Keratinocyte (primary cell): ENCODE measurements around the gene CADM2. TPM values are rescaled to one million over a fixed set of nuclear protein-coding genes. Genes with fewer than 3 reads are reported as not detected.

ENCODE experiments used
- DNase-seq: peaks from one replicate; pipeline ENCODE4 v3.0.0-alpha.2; 2011; ENCODE audit warnings: low read depth, missing footprints, low spot score
- FAIRE-seq: peaks from 2 replicates; lab custom pipeline; 2011; peaks lifted over from hg19 to GRCh38; lab: Jason Lieb, UNC
- H2AFZ ChIP-seq: 2 replicates; pipeline ENCODE4 v1.6.0; 2012; ENCODE audit warnings: low read length, control low read depth, inconsistent platforms; ENCODE audit not compliant: control insufficient read depth
- H3K27ac ChIP-seq: 2 replicates; pipeline ENCODE4 v1.5.1; 2011; ENCODE audit warnings: low read length; ENCODE audit not compliant: control insufficient read depth, insufficient read depth
- H3K27me3 ChIP-seq: 3 replicates; pipeline ENCODE4 v1.6.0; 2011; ENCODE audit warnings: low read length; ENCODE audit not compliant: control insufficient read depth, insufficient read depth; ENCODE audit errors: extremely low read depth
- H3K36me3 ChIP-seq, 2 experiments: 2 replicates in 1 of 2; 3 replicates in 1 of 2; pipeline ENCODE4 v1.5.1; 2011; ENCODE audit warnings: low read length in 2 of 2, mild to moderate bottlenecking in 1 of 2; ENCODE audit not compliant: control insufficient read depth in 2 of 2, insufficient read depth in 2 of 2; ENCODE audit errors: extremely low read depth in 1 of 2
- H3K4me1 ChIP-seq: 3 replicates; pipeline ENCODE4 v1.5.1; 2011; ENCODE audit warnings: low read length; ENCODE audit not compliant: control insufficient read depth, insufficient read depth; ENCODE audit errors: extremely low read depth
- H3K4me2 ChIP-seq: 3 replicates; pipeline ENCODE4 v1.6.0; 2011; ENCODE audit warnings: low read depth, low read length; ENCODE audit not compliant: control insufficient read depth, insufficient read depth; ENCODE audit errors: extremely low read depth
- H3K4me3 ChIP-seq, 3 experiments: fragments of 200-600 bp in 1 of 3; sonication (generic) in 1 of 3; 2 replicates in 2 of 3; 3 replicates in 1 of 3; pipeline ENCODE4 v1.5.1; 2011 to 2016; ENCODE audit warnings: low read length in 3 of 3, mild to moderate bottlenecking in 3 of 3, control low read depth in 2 of 3, inconsistent platforms in 1 of 3, low read depth in 1 of 3, mixed read lengths in 1 of 3, mixed run types in 1 of 3, moderate library complexity in 1 of 3; ENCODE audit not compliant: control insufficient read depth in 2 of 3, insufficient read depth in 2 of 3; ENCODE audit errors: extremely low read depth in 1 of 3
- H3K79me2 ChIP-seq: 2 replicates; pipeline ENCODE4 v1.6.0; 2012; ENCODE audit warnings: low read length; ENCODE audit not compliant: control insufficient read depth, insufficient read depth
- H3K9ac ChIP-seq: 3 replicates; pipeline ENCODE4 v1.6.0; 2011; ENCODE audit warnings: low read length; ENCODE audit not compliant: control insufficient read depth, insufficient read depth; ENCODE audit errors: extremely low read depth
- H3K9me1 ChIP-seq: 3 replicates; pipeline ENCODE4 v1.6.0; 2011; ENCODE audit warnings: low read length; ENCODE audit not compliant: control insufficient read depth, insufficient read depth; ENCODE audit errors: extremely low read depth
- H3K9me3 ChIP-seq: 2 replicates; pipeline ENCODE4 v1.5.1; 2012; ENCODE audit warnings: low read depth, low read length; ENCODE audit not compliant: control insufficient read depth
- H4K20me1 ChIP-seq: 3 replicates; pipeline ENCODE4 v1.6.0; 2011; ENCODE audit warnings: low read length; ENCODE audit not compliant: control insufficient read depth, insufficient read depth; ENCODE audit errors: extremely low read depth
- EZH2 ChIP-seq: IDR thresholded peaks from one replicate; pipeline ENCODE4 v1.6.1; 2012; ENCODE audit warnings: inconsistent platforms, mild to moderate bottlenecking, low read length, moderate library complexity
- dilution Hi-C: fragments of 300-500 bp; cut with MboI; formaldehyde crosslinking; loops from one replicate; pipeline ENCODE4 v1.7.0; 2020; ENCODE audit warnings: low sequenced_read_pairs; ENCODE audit not compliant: extremely low pct_ligation_motif_present
- polyA plus RNA-seq, 5 experiments: library from polyadenylated mRNA; depleted of rRNA in 3 of 5; stranded (reverse) in 3 of 5; stranded (forward) in 1 of 5; unstranded in 1 of 5; fragments of >200 nt; gene quantifications; 1 replicate in 1 of 5; 2 replicates in 3 of 5; 3 replicates in 1 of 5; pipeline versions ENCODE4 v1.2.1 to v1.2.3, GENCODE V29; 2011 to 2012; ENCODE audit warnings: missing spikeins in 2 of 5, low read depth in 1 of 5, low replicate concordance in 1 of 5
- TF ChIP-seq, protein P1 (sequence below), 3 experiments: IDR thresholded peaks in 1 of 3; conservative IDR thresholded peaks in 1 of 3; optimal IDR thresholded peaks in 1 of 3; 2 replicates in 2 of 3; 3 replicates in 1 of 3; pipeline versions ENCODE3 to v1.5.1; 2011; ENCODE audit warnings: low read length in 3 of 3, mild to moderate bottlenecking in 3 of 3, moderate library complexity in 2 of 3, control low read depth in 1 of 3, inconsistent platforms in 1 of 3; ENCODE audit not compliant: insufficient read depth in 2 of 3; ENCODE audit errors: extremely low read depth in 1 of 3

Gene CADM2
- polyA plus RNA-seq, 1 donor (not counting 4 experiments of a cell fraction or from before 2014, with no cell fraction given): not detected

DNA sequence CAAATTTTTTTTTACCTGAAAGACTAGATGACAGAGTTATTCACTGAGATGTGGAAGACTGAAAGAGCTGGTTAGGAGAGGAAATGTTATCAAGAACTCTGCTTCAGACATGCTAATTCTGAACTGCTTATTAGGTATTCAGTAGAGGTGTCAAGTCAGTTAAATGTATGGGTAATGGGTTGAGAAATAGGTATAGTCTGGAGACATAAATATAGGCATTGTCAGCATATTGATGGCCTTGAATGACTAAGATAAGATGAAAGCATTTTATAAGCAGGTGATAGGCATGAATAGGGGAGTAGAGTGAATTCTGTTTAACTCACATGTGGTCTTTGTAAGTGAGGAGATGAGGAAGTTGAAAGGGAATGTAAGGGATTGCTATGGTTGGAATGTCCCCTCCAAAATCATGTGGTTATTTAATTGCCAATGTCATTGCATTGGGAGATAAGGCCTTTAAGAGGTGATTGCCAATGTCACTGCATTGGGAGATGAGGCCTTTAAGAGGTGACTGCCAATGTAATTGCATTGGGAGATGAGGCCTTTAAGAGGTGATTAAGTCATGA, 904.2 kb downstream of the CADM2 start:
- Histone ChIP-seq H3K9me3 (no peaks in the 10 kb centered on the region), H2AFZ (no peak overlapping the region), H3K27me3 (no peaks in the 10 kb centered on the region), H3K9ac (no peak overlapping the region), H3K4me3 (no peak overlapping the region), H3K4me2 (no peak overlapping the region), H3K4me1 (no peaks in the 10 kb centered on the region), H3K79me2 (no peaks in the 10 kb centered on the region), H3K27ac (no peak overlapping the region), H4K20me1 (no peaks in the 10 kb centered on the region), H3K9me1 (no peaks in the 10 kb centered on the region), H3K36me3 (no peaks in the 10 kb centered on the region)
- dilution Hi-C loops: no loop called here
- FAIRE-seq (no peak), DNase-seq (no peak)
- TF ChIP-seq, protein P1, sequence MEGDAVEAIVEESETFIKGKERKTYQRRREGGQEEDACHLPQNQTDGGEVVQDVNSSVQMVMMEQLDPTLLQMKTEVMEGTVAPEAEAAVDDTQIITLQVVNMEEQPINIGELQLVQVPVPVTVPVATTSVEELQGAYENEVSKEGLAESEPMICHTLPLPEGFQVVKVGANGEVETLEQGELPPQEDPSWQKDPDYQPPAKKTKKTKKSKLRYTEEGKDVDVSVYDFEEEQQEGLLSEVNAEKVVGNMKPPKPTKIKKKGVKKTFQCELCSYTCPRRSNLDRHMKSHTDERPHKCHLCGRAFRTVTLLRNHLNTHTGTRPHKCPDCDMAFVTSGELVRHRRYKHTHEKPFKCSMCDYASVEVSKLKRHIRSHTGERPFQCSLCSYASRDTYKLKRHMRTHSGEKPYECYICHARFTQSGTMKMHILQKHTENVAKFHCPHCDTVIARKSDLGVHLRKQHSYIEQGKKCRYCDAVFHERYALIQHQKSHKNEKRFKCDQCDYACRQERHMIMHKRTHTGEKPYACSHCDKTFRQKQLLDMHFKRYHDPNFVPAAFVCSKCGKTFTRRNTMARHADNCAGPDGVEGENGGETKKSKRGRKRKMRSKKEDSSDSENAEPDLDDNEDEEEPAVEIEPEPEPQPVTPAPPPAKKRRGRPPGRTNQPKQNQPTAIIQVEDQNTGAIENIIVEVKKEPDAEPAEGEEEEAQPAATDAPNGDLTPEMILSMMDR (optimal IDR thresholded peaks at IDR 0.05 in 1 of 3, IDR thresholded peaks at IDR 0.05 in 1 of 3, conservative IDR thresholded peaks at IDR 0.05 in 1 of 3; ENCODE audit: extremely low read depth in 1 of 3, insufficient read depth in 2 of 3, low read length in 3 of 3): no peak
- no peak for TF ChIP-seq EZH2

DNA sequence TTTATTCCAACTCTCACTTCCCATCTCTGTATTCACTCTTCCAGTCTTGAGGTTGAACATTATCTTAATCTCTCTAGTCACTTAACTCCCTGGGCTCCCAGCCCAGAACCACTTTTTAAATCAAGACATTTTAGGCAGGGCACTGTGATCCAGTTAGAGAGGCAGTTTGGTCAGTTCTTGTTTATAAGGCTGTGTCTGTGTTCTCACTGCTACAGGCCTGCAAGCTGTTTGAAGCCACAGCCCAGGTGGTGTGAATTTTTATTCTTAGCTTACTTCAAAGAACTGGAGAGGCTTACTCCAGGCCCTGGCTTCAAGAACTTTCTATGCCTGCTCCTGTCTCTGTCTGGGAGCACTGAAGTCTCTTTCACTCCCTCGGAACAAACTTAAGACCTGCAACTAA, 906.1 kb downstream of the CADM2 start:
- DNase-seq: no peak
- H3K9me3 ChIP-seq: no peaks in the 10 kb centered on the region
- dilution Hi-C loops: no loop called here
- H3K4me2 ChIP-seq: no peak overlapping the region
- no peak overlapping the region for H3K4me3 ChIP-seq
- TF ChIP-seq, protein P1 (optimal IDR thresholded peaks at IDR 0.05 in 1 of 3, IDR thresholded peaks at IDR 0.05 in 1 of 3, conservative IDR thresholded peaks at IDR 0.05 in 1 of 3; ENCODE audit: extremely low read depth in 1 of 3, insufficient read depth in 2 of 3, low read length in 3 of 3): no peak
- TF ChIP-seq EZH2: no peak
- H3K79me2 ChIP-seq: no peaks in the 10 kb centered on the region
- H4K20me1 ChIP-seq: no peaks in the 10 kb centered on the region
- no peaks in the 10 kb centered on the region for H3K27me3 ChIP-seq
- H3K4me1 ChIP-seq: no peaks in the 10 kb centered on the region
- no peaks in the 10 kb centered on the region for H3K36me3 ChIP-seq
- H3K27ac ChIP-seq: no peak overlapping the region
- no peak overlapping the region for H3K9ac ChIP-seq
- no peak for FAIRE-seq
- H3K9me1 ChIP-seq: no peaks in the 10 kb centered on the region
- H2AFZ ChIP-seq: no peak overlapping the region
